HG03103 (cell line): ENCODE measurements around the gene TREH.
"Not testable (repeated sequence)": the region's sequence is repeated elsewhere in the genome, so short reads cannot be mapped to it uniquely, and the experiment has no call there.

Experiments
- ATAC-seq: cut with Tn5 transposase; IDR thresholded peaks from one replicate; pipeline ENCODE4 v1.9.1; 2021; ENCODE audit warnings: low read depth; ENCODE audit not compliant: unreplicated experiment

TREH gene

GRCh38 chr11:118679483-118679882, at the start of gene TREH:
Gene TREH (minus strand): TSS chr11:118679650. CDS start chr11:118679627, 23 bp downstream.
- ATAC-seq, result no peak

GRCh38 chr11:118728112-118728511, 48.7 kb upstream of the TREH start:
- not testable (repeated sequence) for ATAC-seq

- not testable (repeated sequence) for ATAC-seq
These were observed 48.2 kb upstream of the TREH start for GRCh38 chr11:118727721-118728066.

- not testable (repeated sequence) for ATAC-seq
These were observed 47.7 kb upstream of the TREH start for GRCh38 chr11:118727001-118727720.

GRCh38 chr11:118721478-118722015, 42.1 kb upstream of the TREH start:
- not testable (repeated sequence) for ATAC-seq

- not testable (repeated sequence) for ATAC-seq
These were observed 41.3 kb upstream of the TREH start for GRCh38 chr11:118720740-118721139.

GRCh38 chr11:118720078-118720477, 40.6 kb upstream of the TREH start:
- not testable (repeated sequence) for ATAC-seq

- ATAC-seq, result not testable (repeated sequence)
These were observed 39.1 kb upstream of the TREH start for GRCh38 chr11:118718562-118718961.

- ATAC-seq, result not testable (repeated sequence)
These were observed 38.3 kb upstream of the TREH start for GRCh38 chr11:118717733-118718132.

- not testable (repeated sequence) for ATAC-seq
These were observed 37.8 kb upstream of the TREH start for GRCh38 chr11:118717221-118717620.

GRCh38 chr11:118715837-118716260, 36.4 kb upstream of the TREH start:
- no peak for ATAC-seq

GRCh38 chr11:118715245-118715831, 35.9 kb upstream of the TREH start:
- ATAC-seq, result no peak

GRCh38 chr11:118714816-118715215, 35.4 kb upstream of the TREH start:
- ATAC-seq, result no peak

- not testable (repeated sequence) for ATAC-seq
These were observed 35.0 kb upstream of the TREH start for GRCh38 chr11:118714416-118714815.

- no peak for ATAC-seq
These were observed 28.8 kb upstream of the TREH start for GRCh38 chr11:118708296-118708695.

GRCh38 chr11:118706546-118706825, 27.0 kb upstream of the TREH start:
- no peak for ATAC-seq

GRCh38 chr11:118705791-118706545, 26.5 kb upstream of the TREH start:
- no peak for ATAC-seq

- no peak for ATAC-seq
These were observed 25.8 kb upstream of the TREH start for GRCh38 chr11:118705111-118705741.

- no peak for ATAC-seq
These were observed 24.2 kb upstream of the TREH start for GRCh38 chr11:118703563-118704106.

- no peak for ATAC-seq
These were observed 20.2 kb upstream of the TREH start for GRCh38 chr11:118699506-118700220.
